Measurements from ENCODE around the gene KAT14.
"Not testable (repeated sequence)": the region's sequence is repeated elsewhere in the genome, so short reads cannot be mapped to it uniquely, and the experiment has no call there.

DNA sequence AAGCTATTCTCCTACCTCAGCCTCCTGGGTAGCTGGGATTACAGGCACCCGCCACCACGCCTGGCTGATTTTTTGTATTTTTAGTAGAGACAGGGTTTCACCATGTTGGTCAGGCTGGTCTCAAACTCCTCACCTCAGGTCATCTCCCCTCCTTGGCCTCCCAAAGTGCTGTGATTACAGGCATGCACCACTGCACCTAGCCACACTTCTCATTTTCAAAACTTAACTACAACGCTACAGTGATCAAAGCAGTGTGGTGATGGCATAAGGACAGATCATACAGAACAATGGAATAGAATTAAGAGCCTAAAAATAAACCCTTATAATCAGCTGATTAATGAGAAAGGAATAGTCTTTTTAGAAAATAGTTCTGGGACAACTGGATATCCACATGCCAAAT lies 66.0 kb downstream of the KAT14 start:
- TF ChIP-seq POLR2A (IDR thresholded peaks at IDR 0.05): not testable (repeated sequence)
- TF ChIP-seq, protein P1, sequence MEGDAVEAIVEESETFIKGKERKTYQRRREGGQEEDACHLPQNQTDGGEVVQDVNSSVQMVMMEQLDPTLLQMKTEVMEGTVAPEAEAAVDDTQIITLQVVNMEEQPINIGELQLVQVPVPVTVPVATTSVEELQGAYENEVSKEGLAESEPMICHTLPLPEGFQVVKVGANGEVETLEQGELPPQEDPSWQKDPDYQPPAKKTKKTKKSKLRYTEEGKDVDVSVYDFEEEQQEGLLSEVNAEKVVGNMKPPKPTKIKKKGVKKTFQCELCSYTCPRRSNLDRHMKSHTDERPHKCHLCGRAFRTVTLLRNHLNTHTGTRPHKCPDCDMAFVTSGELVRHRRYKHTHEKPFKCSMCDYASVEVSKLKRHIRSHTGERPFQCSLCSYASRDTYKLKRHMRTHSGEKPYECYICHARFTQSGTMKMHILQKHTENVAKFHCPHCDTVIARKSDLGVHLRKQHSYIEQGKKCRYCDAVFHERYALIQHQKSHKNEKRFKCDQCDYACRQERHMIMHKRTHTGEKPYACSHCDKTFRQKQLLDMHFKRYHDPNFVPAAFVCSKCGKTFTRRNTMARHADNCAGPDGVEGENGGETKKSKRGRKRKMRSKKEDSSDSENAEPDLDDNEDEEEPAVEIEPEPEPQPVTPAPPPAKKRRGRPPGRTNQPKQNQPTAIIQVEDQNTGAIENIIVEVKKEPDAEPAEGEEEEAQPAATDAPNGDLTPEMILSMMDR (IDR thresholded peaks at IDR 0.05): not testable (repeated sequence)

Measured in adrenal gland (tissue), 5 donors.